ENCODE measurements around the gene TXNL4B.
A peak's percentile ranks its signal among the peaks of the same experiment; 100 is the strongest.
"Not testable (repeated sequence)": the region's sequence is repeated elsewhere in the genome, so short reads cannot be mapped to it uniquely, and the experiment has no call there.

Gene TXNL4B

DNA sequence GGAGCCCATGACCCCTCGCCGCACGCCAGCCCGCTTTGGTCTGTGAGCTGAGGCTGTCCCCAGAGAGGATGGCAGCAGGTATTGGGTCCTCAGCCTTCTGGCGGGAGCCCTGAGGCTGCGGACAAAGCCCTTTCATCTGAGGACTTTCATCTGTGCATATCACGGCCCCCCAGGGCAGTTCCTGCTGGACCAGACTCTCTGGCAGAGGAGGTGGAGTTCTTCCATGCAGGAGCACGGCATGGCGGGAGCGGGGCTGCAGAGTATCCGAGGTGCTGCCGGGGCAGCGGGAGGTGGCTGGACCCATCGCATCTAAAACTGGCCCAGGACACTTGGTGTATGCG lies 19.0 kb upstream of the TXNL4B start:
- no peak for DNase-seq (ENCODE audit: low read depth)

- no peak for DNase-seq (ENCODE audit: low read depth)
These were observed 18.4 kb upstream of the TXNL4B start for GRCh38 chr16:72111657-72112451.

GRCh38 chr16:72110662-72111615 lies 17.5 kb upstream of the TXNL4B start:
- DNase-seq (ENCODE audit: low read depth): no peak

DNA sequence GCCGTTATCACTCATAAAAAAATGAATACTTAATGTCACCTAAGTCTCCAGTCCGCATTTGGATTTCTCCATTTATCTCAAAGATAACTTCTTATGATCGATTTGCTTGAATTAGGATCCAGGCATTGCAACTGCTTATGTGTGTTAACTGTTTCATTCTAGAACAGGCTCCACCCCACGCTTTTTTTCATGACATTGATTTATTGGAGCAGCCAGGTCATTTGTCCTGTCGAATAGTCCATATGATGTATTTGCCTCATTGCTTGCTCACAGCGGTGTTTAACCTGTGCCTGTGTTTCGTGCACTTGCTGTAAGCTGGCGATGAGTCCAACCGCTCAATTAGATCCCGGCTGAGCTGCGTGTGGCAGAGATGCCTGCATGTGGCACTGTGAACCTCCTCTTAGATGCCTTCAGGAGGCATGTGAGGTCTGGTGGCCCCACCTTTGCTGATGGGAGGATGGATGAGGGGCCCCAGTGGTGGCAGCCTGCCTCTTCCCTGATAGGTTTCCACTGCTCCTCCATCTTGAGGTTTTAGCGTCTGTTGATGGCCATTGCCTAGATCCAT lies 16.6 kb upstream of the TXNL4B start:
- no peak for DNase-seq (ENCODE audit: low read depth)

GRCh38 chr16:72109300-72109699 lies 15.9 kb upstream of the TXNL4B start:
- no peak for DNase-seq (ENCODE audit: low read depth)

DNA sequence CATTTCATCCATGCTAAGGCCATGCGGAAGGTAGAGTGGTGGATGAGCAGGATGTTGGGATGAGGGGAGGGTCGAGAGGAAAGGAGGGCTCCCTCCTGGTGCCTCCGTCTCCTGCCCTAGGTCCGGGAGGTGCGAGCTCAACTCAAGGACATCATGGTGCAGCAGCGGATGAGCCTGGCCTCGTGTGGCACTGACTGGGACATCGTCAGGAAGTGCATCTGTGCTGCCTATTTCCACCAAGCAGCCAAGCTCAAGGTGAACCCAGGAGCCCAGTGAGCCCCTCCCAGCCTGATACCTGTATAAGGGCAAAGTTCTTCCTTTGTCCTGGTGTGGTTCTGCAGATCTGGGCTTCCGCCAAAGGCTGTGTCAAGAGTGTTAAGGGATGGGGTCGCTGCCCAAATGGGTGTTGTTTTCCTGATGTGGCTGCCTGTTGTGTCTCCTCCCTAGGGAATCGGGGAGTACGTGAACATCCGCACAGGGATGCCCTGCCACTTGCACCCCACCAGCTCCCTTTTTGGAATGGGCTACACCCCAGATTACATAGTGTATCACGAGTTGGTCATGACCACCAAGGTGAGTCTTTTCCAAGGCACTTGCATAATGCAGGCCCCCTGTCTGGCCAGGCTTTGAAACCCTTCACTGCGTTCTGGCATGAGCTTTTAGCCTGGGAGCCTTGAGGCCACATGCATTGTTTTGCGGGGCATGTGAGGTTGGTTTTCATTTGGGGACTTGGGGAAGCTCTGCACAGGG lies 15.1 kb upstream of the TXNL4B start:
- no peak for DNase-seq (ENCODE audit: low read depth)

- DNase-seq (ENCODE audit: low read depth): no peak
These were observed 14.0 kb upstream of the TXNL4B start for GRCh38 chr16:72107371-72107770.

GRCh38 chr16:72105978-72106377 lies 12.6 kb upstream of the TXNL4B start:
- DNase-seq (ENCODE audit: low read depth): no peak

DNA sequence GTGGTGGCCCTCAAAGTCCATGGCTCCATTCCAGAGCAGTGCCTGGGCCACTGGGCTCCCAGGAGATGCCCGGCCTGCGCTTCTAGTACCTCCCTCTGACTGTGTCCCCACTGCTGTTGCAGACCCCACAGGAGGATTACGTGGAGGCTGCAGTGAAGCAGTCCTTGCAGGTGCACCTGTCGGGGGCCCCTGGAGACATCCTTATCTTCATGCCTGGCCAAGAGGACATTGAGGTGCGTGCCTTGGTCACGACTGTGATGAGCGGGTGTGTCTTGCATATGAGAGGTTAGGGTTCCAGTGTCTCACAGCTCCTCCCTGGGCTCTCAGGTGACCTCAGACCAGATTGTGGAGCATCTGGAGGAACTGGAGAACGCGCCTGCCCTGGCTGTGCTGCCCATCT lies 11.5 kb upstream of the TXNL4B start:
- DNase-seq (ENCODE audit: low read depth): no peak

- DNase-seq (ENCODE audit: low read depth): no peak
These were observed 7.8 kb upstream of the TXNL4B start for GRCh38 chr16:72101195-72101594.

- peak; percentile 37 for DNase-seq (ENCODE audit: low read depth)
These were observed 6.0 kb upstream of the TXNL4B start for GRCh38 chr16:72099377-72099818.

DNA sequence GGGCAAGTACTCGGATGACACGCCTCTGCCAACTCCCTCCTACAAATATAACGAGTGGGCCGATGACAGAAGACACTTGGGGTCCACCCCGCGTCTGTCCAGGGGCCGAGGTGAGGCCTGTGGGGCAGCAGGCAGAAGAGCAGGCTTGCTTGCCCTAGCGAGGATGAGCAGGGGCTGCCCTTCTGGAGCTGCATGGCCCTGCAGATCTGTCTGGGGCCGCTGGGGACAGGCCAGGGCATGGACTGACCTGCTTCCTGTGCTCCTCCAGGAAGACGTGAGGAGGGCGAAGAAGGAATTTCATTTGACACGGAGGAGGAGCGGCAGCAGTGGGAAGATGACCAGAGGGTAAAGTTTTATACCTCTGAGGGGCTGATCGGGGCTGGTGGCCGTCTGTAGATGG lies 5.5 kb upstream of the TXNL4B start:
- no peak for DNase-seq (ENCODE audit: low read depth)

- no peak for DNase-seq (ENCODE audit: low read depth)
These were observed 818 bp upstream of the TXNL4B start for GRCh38 chr16:72094266-72094610.

DNA sequence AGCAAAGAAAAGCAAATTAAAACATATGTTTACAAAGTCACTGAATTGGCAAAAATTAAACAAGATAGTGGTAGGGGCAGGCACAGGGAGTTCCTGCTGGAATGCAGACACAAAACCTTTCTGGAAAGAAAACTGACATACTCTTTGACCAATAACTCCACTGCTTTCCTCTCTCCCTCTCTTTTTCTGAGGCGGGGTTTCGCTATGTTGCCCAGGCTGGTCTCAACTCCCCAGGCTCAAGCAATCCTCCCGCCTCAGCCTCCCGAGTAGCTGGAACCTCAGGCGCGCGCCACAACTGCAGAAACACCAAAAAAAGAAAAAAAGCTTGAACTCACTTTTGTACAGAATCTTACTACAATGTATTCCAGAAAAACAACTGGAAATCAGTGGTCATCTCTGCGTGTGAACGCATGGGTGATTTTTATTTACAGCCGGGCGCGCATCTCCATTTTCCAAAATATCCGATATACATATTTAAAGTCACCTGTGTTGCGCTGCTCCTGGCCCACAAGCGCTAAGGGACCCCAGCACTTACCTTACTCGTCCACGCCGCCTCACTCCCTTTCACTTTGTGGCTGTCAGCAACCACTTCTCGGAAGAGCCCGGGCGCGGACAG lies 480 bp downstream of the TXNL4B start:
- peak; percentile 63 for DNase-seq (ENCODE audit: low read depth)

DNA sequence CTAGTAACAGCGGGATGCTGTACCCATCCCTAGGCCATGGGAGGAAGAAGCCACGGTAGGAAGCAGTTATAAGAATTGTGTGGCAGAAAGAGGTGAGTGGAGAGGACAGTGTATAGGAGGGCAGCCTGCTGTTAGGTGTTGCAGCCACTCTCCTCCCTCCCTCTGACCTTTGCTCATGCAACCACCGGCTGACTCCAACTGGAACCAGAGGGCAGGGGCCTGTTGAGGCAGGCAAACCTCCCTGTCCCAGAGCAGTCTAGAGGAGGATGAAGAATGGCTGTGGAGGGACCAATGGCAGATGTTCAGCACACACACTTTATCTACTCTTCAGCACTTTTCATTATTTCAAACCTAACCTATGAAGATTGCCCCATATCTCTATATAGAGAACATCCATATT lies 2.2 kb downstream of the TXNL4B start:
- DNase-seq (ENCODE audit: low read depth): no peak

GRCh38 chr16:72085002-72085401 lies 8.4 kb downstream of the TXNL4B start:
- no peak for DNase-seq (ENCODE audit: low read depth)

- DNase-seq (ENCODE audit: low read depth): no peak
These were observed 9.0 kb downstream of the TXNL4B start for GRCh38 chr16:72084445-72084844.

- DNase-seq (ENCODE audit: low read depth): no peak
These were observed 9.5 kb downstream of the TXNL4B start for GRCh38 chr16:72083778-72084404.

DNA sequence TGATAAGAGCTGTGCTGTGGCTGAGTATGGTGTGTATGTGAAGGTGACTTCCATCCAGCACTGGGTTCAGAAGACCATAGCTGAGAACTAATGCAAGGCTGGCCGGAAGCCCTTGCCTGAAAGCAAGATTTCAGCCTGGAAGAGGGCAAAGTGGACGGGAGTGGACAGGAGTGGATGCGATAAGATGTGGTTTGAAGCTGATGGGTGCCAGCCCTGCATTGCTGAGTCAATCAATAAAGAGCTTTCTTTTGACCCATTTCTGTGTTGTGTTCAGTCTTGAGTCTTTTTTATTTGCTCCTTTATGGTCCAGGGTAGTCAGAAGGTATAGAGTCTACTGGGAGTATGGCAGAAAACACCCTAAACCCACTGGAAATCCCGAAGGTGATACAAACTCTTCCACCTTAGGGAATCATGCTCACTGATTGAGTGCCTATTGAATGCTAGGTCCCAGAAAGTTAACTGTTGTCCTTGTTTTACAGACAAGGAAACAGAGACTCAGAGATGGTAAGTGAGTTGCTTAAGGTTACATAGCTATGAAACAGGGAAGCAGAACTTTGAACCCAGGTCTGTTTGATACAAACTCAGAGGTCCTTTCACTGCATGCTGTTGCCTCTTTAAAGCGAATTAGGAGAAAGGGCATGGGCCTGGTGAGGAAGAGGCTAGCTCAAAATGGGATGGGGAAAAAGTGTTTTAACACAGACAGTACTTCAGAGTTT lies 16.3 kb downstream of the TXNL4B start:
- not testable (repeated sequence) for DNase-seq (ENCODE audit: low read depth)

GRCh38 chr16:72075067-72075466 lies 18.4 kb downstream of the TXNL4B start:
- DNase-seq (ENCODE audit: low read depth): not testable (repeated sequence)
